NCI-H69 (cell line): ENCODE results near the gene ALOX15.
"Not testable (repeated sequence)": the region's sequence is repeated elsewhere in the genome, so short reads cannot be mapped to it uniquely, and the experiment has no call there.

ENCODE experiments used
- DNase-seq: peaks from one replicate; lab custom pipeline; 2025; lab: John Stamatoyannopoulos, UW

ALOX15 gene

DNA sequence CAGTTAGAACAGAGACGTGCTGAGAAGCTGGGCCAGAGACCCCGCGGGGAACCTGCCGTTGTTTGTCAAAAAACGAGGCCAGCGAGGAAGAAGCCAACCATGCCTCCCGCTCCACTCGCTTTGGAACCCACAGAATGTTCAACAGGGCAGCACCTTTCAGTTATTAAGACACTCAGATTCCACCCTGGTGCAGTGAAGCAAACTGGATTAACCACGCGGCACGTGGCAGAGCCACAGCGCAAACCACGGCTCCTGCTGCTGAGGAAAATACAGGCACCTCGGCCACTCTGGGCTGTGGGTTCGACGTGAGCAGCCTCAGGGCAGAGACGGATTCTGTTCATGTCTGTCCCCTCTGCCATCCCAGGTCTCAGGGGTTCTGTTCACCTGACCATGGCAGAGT is 24.4 kb downstream of the ALOX15 start:
- no peak for DNase-seq

DNA sequence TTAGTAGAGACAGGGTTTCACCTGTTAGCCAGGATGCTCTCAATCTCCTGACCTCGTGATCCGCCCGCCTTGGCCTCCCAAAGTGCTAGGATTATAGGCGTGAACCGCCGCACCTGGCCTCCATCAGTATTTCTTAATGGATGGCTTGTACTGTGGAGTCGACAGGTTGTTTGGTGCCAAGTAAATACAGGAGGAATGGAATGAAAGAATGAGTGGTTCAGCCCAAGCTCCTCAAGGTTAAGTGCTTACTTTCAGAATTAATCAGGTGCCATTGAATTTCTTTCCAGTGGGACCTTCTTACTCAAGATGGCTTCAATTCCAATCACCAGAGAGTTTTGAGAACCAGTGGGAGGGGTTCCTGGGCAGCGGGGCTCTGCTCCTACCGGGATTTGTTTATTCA is 25.0 kb downstream of the ALOX15 start:
- DNase-seq, result peak; percentile 23

DNA sequence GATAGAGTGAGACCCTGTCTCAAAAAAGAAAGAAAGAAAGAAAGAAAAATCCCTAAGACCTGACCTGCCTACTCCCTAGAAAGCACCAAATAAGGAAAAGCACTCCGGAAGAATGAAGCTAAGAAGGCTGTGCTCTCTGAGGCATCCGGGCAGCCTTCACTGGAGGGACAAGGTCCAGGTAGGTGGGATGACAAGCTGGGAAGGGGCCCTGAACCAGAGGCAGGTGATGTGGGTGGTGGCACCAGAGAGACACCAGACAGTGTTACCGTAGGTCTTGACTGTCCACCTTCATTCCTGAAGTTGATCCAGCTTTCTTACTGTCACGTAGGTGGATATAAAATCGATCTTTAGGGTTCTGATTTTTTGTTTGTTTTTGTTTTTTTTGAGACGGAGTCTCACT is 30.8 kb downstream of the ALOX15 start:
- no peak for DNase-seq

DNA sequence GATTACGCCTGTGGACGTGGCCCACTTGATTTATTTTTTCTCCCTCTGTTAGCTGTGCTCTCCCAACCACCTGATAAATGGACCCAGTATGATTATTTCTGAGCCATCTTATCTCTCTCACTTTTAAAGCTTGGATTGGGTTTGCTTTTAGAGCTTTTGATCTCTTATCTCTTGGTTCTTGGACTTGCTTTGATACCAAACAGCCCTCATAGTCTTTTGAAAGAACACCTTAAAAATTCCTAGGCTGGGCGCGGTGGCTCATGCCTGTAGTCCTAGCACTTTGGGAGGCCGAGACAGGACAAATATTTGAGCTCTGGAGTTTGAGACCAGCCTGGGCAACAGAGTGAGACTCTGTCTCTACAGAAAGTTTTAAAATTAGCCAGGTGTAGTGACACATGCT is 31.3 kb downstream of the ALOX15 start:
- DNase-seq, result no peak

DNA sequence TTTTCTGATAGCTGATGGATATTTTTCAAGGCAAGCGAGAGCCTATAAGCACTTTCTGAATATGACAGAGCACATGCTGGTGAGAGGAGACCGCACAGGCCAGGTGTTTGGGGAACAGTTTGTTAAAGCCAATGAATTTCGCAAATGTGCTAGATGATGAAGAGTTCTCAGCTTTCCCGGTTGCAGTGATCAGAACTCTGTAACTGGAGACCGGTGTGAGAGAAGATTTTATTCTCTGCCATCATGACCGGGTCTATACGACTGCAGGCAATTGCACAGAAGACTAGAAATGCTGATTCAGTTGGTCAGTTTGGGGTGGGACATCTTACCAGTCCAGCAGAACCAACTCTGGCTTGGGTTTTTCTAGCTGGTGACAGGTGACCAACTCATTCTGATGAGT is 31.7 kb downstream of the ALOX15 start:
- no peak for DNase-seq

DNA sequence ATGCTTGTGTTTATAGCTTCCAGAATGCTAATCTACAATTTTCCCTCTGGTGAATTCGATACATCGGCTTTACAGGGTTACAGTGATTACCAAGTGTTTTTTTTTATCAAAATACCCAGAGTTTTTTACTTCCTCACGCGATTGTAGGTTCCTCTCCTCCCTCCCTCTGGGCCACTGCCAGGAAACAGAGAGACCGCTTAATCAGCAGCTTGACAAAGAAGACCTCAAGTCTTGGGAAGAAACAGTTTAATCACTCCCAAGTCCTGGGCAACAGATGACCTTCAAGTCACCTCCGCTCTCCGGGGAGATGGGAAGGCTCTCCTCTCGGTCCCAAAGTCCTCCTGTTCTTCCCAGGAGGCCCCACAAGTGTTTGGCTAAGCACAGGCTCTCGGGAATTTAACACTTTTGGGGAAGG is 33.7 kb downstream of the ALOX15 start:
- DNase-seq, result no peak

DNA sequence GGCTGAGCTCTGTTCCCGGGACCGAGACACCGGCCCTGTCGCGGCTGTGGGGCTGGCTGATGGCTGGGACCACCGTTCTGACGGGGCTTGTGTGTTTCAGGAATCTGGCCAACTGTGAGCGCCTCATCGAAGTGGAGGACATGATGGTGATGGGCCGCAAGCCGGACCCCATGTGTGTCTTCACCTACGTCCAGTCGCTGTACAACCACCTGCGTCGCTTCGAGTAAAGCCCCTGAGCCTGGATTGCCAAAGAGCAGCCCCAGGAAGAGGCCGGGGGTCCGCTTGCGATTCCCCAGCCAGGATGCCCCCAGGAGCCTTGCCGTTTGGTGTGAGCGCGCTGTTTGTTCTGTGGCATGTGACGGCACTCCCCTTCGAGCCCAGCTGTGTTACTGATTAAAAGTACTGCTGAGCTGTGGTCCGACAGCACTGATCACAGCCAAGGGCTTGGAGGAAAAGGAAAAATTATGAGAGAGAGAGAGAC is 34.2 kb downstream of the ALOX15 start:
- DNase-seq, result no peak

DNA sequence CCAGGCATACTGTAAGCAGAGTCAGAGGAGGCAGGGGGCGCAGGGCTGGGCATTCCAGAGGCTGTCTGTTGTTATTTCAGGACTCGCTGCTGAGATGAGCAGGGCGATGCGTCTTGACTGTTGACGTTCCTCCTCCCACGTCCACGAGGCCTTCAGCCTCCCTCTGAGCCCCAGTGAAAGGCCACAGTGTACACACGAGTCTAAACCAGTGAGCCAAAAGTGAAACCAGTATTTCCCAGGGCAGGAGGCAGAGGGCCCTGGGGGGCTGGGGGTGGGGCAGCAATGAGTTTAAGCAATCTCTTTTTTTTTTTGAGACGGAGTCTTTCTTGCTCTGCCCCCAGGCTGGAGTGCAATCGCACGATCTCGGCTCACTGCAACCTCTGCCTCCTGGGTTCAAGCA is 35.7 kb downstream of the ALOX15 start:
- DNase-seq, result peak; percentile 3

DNA sequence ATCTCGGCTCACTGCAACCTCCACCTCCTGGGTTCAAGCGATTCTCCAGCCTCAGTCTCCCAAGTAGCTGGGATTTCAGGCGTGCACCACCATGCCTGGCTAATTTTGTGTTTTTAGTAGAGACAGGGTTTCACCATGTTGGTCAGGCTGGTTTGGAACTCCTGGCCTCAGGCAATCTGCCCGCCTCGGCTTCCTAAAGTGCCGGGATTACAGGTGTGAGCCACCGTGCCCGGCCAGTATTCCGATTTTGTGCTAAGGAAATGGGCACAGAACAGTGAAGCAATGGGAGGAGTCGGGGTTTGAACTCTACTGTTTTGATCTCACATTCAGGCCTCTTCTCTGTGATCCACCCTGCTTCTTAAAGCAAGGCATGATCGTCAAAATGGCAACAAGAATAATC is 36.7 kb downstream of the ALOX15 start:
- DNase-seq, result not testable (repeated sequence)

DNA sequence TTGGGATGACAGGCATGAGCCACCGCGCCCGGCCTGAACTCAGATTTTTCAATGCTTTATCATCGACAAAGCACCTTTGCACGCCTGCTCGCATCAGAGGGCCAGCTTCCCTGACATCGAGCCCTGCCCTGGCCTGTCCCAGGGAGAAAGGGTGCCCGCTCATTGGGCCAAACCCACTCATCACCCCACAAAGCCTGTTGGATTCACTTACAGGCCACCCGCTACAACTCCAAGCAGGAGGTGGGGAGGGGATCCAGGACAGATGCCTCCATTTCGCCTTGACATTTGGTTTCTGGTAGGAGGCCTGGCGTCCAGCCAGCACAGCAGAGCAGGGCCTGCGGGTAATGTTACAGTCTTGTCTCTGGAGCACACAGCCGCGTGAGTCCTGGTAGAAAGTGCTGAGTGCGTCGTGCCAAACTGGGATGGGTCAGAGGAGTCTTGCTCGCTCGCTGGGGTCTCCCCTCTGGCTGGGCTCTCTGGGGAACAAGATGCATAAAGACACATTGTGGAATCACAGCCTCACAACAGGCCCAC is 37.3 kb downstream of the ALOX15 start:
- DNase-seq, result peak; percentile 90

DNA sequence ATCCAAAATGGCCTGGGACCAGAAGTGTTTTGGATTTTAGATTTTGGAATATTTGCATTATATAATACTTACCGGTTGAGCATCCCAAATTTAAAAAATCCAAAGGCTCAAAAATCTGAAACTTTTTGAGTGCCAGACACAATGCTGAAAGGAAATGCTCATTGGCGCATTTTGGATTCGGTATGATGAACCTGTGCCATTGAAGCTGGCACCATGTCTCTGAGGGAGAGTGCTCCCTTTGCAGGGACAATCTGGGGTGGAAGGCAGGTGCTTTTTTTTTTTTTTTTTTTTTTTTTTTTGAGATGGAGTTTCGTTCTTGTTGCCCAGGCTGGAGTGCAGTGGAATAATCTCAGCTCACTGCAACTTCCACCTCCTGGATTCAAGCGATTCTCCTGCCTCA is 39.4 kb downstream of the ALOX15 start:
- no peak for DNase-seq

DNA sequence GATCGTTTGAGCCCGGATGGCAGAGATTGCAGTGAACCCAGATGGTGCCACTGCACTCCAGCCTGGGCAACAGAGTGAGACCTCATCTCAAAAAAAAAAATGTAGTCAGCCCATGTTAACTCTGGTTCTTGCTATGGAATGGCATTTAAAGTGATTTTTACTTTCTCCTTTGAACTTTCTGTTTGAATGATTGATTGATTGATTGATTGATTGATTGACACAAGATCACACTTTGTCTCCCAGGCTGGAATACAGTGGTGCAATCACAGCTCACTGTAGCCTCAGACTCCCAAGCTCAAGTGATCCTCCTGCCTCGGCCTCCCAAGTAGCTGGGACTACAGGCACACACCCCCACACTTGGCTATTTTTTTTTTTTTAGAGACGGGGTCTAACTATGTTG is 40.2 kb downstream of the ALOX15 start:
- DNase-seq, result no peak

DNA sequence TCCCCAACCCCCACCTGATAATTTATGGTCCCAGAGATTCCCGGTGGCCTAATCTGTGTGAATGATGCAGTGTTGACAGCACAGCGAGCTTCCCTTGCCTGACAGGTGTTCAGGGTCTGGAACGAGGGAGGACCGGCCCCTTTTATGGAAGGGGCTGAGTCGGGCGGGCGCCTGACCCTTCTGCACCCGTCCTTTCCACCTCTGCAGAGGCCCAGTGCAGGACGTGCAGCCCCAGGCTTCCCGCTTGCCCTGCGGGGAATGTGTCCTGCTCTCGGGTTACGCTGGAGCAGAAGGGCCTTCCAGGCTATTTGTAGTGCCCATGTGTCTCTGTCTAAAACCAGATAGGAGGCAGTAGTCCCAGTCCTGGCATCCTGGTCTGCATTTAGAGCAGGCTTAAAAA is 40.9 kb downstream of the ALOX15 start:
- DNase-seq, result peak; percentile 65

DNA sequence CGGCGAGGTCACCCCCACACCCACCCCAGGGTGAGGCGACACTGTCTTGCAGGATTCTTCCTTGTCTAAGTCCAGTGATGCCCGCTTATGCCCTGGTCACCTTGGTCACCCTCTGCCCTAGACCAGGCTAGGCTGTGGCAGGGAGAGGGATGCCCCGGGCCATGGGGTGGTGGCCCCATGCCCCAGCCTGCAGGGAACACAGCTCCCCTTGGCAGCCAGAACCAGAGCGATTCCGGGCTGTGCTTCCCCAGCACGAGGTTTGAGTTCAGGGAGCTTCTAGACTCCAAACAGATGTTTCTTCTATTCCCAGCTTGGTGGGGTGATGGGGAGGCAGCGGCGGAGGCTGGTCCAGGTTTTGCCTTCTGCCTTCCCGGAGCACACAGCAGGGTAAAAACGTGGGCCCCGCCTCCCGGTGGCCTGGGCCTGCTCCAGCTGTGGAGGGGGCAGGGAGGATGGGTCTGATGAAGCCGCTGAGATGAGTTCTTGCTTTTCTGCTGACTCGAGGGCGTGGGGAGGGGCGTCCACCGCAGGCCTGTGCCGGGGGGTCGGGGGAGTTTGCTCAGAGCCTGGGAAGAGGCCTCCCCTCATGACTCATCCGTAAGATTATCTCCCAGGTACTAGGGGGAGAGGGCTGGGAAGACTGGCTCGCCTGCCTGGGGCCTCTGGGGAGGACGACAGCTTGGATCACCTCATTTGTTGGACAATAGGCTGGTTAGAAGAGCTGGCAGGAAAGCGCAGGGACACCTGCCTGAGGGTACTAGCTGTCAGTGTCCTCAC is 41.8 kb downstream of the ALOX15 start:
- peak; percentile 87 for DNase-seq

DNA sequence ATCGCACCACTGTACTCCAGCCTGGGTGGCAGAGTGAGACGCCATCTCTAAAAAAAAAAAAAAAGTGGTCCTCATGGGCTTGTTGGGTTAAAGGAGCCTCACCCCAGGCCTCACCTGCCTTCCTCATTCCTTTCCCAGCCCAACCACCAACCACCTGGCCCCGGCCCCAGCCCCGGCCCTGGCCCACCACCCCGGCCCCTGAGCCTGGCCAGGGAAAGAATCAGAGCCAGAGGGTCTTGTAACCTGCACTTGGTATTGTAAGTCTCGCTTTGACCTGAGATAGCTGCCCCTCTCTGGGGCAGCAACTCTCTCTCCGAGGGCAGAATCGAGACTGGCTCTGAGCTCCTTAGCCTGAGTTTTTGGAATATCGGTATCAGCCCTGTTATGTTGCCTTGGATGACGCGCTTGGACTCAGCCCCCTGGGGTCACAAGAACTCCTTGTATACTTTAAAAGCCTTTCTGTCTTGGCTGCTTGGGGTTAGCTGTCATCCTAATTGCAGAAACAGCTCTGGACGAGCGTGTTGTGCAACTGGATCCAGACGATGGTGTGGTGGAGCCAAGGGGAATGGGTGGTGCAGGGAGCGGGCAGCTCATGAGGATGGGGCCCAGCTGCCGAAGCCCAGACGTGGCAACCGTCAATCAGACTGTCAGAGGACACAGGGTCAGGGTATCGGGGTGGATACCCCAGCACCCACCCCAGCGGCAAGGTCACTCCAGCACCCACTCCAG is 42.5 kb downstream of the ALOX15 start:
- DNase-seq, result no peak

DNA sequence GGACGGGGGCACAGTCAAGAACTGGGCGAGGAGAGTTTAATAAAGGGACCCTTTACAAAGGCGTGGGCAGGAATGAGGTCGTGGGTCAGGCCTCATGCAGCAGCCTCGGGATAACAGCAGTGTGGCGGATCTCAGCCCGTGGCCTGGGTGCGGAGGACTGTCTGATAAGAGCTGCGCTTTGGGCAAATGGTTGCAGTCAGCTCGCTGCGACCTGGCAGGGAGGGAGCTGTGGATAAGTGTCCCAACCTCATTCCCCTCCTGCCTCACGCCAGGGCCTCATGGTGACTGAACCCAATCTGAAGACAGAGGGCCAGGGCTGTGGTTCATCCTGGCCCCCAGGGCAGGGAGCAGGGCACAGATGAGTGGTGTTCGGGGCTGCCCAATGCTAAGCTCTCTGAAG is 43.5 kb downstream of the ALOX15 start:
- no peak for DNase-seq

DNA sequence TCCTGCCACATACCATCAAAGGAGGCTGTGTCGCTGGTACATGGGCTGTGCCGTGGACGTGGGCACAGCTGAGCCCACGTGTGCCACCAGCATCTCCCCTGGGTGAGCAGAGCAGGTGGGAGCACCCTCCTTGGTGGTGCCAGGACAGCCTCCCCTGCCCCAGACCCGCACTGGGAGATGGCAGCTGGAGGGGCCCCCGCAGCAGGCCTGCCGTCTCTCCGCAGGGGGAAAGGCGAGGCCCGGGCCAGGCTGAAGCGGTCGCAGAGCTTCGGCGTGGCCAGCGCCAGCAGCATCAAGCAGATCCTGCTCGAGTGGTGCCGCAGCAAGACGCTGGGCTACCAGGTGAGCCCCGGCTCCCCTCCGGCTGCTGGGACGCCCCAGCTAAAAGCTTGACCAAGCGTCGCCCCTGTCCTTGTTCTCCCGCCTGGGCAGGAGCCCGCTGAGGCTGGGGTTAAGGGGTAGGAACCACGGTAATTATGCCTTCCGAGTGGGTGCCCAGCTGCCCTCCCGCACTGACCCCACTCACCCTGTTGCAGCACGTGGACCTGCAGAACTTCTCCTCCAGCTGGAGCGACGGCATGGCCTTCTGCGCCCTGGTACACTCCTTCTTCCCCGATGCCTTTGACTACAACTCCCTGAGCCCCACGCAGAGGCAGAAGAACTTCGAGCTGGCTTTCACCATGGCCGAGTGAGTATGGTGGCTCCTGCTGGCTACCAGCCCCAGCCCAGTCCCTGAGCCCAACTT is 44.7 kb downstream of the ALOX15 start:
- DNase-seq, result no peak

DNA sequence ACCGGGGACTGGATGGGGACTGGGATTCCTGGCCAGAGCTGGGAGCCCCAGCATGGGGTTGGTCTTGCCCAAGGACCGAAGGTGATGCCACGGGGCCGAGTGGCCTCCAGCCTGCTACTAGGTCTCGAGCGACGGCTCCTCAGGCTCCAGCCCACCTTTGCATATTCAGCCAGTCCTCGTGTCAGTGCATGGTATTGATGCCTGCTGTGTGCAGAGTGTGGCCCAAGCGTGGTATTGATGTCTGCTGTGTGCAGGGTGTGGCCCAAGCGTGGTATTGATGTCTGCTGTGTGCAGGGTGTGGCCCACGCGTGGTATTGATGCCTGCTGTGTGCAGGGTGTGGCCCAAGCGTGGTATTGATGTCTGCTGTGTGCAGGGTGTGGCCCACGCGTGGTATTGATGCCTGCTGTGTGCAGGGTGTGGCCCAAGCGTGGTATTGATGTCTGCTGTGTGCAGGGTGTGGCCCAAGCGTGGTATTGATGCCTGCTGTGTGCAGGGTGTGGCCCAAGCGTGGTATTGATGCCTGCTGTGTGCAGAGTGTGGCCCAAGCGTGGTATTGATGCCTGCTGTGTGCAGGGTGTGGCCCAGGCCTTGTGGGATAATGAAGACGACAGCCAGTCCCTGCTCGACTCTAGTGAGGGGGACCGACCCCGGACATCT is 45.7 kb downstream of the ALOX15 start:
- DNase-seq, result not testable (repeated sequence)

DNA sequence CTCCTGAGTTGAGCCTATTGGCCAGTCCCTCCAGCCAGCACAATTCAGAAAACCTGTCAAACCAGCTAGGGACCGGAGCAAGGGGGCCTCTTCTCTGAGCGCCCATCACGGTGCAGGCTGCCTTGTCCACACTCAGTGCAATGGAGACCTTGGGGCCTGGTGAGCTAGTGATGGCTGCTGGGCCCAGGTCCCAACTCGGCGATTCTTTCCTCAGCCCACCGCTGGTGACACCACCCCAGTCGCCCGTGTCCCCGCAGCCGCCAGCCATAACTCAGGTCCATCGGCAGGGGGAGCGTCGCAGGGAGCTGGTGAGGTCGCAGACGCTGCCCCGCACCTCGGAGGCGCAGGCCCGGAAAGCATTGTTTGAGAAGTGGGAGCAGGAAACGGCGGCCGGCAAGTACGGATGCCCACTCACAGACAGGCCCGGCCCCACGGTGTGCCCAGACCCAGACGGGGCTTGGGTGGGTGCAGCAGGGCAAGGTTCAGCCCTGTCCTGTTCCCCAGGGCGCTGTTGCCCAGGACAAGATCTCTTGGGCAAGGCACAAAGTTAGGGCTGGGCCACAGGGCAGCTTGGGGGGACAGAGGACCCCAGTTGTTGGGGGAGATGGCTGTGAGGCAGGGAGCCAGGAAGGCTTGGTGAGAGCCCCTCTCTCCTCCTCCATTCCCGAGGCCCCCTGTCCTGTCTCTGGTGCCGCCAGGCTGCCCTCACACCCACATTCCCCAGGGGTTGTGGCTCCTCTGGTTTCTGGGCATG is 46.4 kb downstream of the ALOX15 start:
- no peak for DNase-seq

DNA sequence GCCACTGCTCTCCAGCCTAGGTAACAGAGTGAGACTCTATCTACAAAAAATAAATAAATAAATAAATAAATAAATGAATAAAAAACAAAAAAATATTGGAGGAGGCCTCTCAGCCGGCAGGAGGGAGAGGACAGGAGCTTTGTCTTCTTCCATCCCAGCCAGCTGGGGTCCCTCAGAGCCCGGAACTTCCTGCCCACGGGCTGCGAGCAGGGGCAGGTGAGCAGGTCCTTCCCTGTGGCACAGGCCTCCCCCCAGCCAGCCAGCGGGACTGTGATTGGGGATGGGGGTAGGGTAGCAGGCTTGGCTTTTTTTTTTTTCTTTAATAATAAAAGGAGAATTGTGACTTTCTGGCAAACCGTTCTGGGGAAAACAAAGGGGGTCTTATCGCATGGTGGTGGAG is 47.1 kb downstream of the ALOX15 start:
- no peak for DNase-seq

DNA sequence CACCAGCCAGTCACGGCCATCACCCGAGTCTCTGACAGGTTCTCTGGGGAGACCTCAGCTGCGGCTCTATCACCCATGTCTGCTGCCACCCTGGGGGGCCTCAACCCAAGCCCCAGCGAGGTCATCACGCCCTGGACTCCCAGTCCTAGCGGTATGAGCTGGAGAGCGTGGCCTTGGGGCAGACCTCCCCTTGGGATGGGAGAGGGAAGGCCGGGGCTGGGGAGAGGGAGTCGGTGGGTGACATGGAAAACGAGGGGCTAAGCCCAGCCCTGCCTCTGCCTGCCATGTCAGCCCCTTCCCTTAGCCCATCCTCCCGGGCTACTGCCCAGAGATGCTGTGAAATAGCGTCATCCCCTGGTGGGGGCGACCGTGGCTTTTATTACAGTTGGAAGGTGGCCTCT is 48.5 kb downstream of the ALOX15 start:
- no peak for DNase-seq
